Psoas muscle (tissue), 8 donors: ENCODE results near the gene TRAPPC4. TPM values are rescaled to one million over a fixed set of nuclear protein-coding genes. Genes with fewer than 3 reads are reported as not detected.

Experiments used
- ATAC-seq, 4 donors: fragments of 200-7000 bp; cut with Tn5 transposase; one replicate each; pipeline ENCODE4 v1.9.1; 2020; ENCODE audit warnings: moderate library complexity in 3 of 4, mild to moderate bottlenecking in 2 of 4
- DNase-seq, 2 donors: peaks; one replicate each; pipeline ENCODE4 v3.0.0-alpha.2; 2020
- H3K27ac ChIP-seq: fragments of 200-600 bp; one replicate; pipeline ENCODE4 v1.8.0; 2022
- H3K27me3 ChIP-seq, 3 donors: fragments of 200-600 bp in 1 of 3; one replicate each; pipeline versions ENCODE4 v1.6.1 to v1.8.0; 2013 to 2022; ENCODE audit warnings: low read length in 2 of 3, mild to moderate bottlenecking in 2 of 3, moderate library complexity in 1 of 3; ENCODE audit not compliant: insufficient read depth in 3 of 3
- H3K36me3 ChIP-seq, 2 donors: fragments of 200-600 bp in 1 of 2; one replicate each; pipeline versions ENCODE4 v1.6.1 to v1.8.0; 2013 to 2022; ENCODE audit warnings: low read depth in 1 of 2, mild to moderate bottlenecking in 1 of 2, moderate library complexity in 1 of 2; ENCODE audit not compliant: insufficient read depth in 1 of 2
- H3K4me1 ChIP-seq: fragments of 200-600 bp; one replicate; pipeline ENCODE4 v1.8.0; 2022
- H3K4me3 ChIP-seq: fragments of 200-600 bp; one replicate; pipeline ENCODE4 v1.8.0; 2022; ENCODE audit warnings: mild to moderate bottlenecking
- H3K9me3 ChIP-seq: fragments of 200-600 bp; one replicate; pipeline ENCODE4 v1.8.0; 2022
- CTCF ChIP-seq: fragments of 200-600 bp; IDR thresholded peaks from one replicate; pipeline ENCODE4 v1.8.0; 2022; ENCODE audit warnings: antibody characterized with exemption
- WGBS, 3 donors: extraction: QIAGEN DNeasy Blood & Tissue Kit; methylation state at CpG; one replicate each; pipeline versions ENCODE4 v1.1.6 to v1.1.7; 2013; 5-methylcytosine and 5-hydroxymethylcytosine counted together
- intact Hi-C, 2 donors: fragments of 100-400 bp; cut with DNase I; formaldehyde crosslinking; loops; one replicate each; pipeline versions ENCODE4 v1.11.0 to v1.14.2; 2022
- polyA plus RNA-seq, 3 donors: library from polyadenylated mRNA; stranded (reverse); fragments of 200-250 nt; gene quantifications; one replicate each; pipeline ENCODE4 v1.2.3, GENCODE V29; 2013
- total RNA-seq, 4 donors: library from RNA; stranded (reverse); fragmentation: NEBNext Ultra II Directional in 2 of 4; extraction: Animal tissue kit (Norgen Biotek cat#: 25700) in 2 of 4; gene quantifications; one replicate each; pipeline versions ENCODE4 v1.2.1 to v1.2.4, GENCODE V29; 2021 to 2023
- donor health status: healthy with polysubstance abuse.
- donor health status: DM: no; HTN: no; CAD: no; lungs with moderate emphysema.
- donor health status: Bipolar disorder and iron deficiency.
- donor health status: healthy.
- donor health status: DM: yes; HTN: yes; CAD: no.
- donor health status: DM: no; HTN: no; CAD: no.
- donor health status: DM: no; HTN: no; CAD: no.
- donor health status: DM: yes; HTN: yes; CAD: no.

The TRAPPC4 gene
- total and polyA plus RNA-seq, 7 donors: 39.0 to 99.5 (median 54.8) TPM

GRCh38 chr11:119019996-119020395 lies 1.4 kb downstream of the TRAPPC4 start:
- Histone ChIP-seq H3K4me1 (peaks cover 65% of the 10 kb centered on the region), H3K27ac (peak overlapping the region; percentile 94), H3K9me3 (no peaks in the 10 kb centered on the region), H3K36me3 (peaks cover 4 to 72% of the 10 kb centered on the region in 2 donors), H3K4me3 (peak overlapping the region; percentile 88), H3K27me3 (no peaks in the 10 kb centered on the region)
- 22 to 62% (median 26%) methylated on average over 2 of the region's 2 CpGs for WGBS, 3 donors
- DNase-seq (no peak), ATAC-seq (no peak)
- TF ChIP-seq CTCF: no peak
- intact Hi-C loops: loop anchor here in 1 of 2 donors (5.0 to 10.0 kb wide), 2 partner anchors 93 to 115 kb away; partner anchors contain the start of gene BCL9L

- DNase-seq (no peak), ATAC-seq (no peak)
- no peak overlapping the region for H3K4me3 ChIP-seq
- H3K27me3 ChIP-seq: no peaks in the 10 kb centered on the region
- peaks cover 69% of the 10 kb centered on the region for H3K4me1 ChIP-seq
- intact Hi-C loops: no loop called here
- peak overlapping the region; percentile 3 for H3K27ac ChIP-seq
- 85 to 91% (median 86%) methylated on average over 5 of the region's 5 CpGs for WGBS, 3 donors
- H3K36me3 ChIP-seq: peaks cover 0 to 64% of the 10 kb centered on the region in 2 donors
- no peaks in the 10 kb centered on the region for H3K9me3 ChIP-seq
- TF ChIP-seq CTCF: no peak
Observed at GRCh38 chr11:119021631-119022030, 3.1 kb downstream of the TRAPPC4 start.

GRCh38 chr11:119023741-119024140 lies 5.2 kb downstream of the TRAPPC4 start:
- H3K4me1 ChIP-seq: peaks cover 78% of the 10 kb centered on the region
- H3K27ac ChIP-seq: peak overlapping the region; percentile 93
- ATAC-seq: no peak
- no peak for TF ChIP-seq CTCF
- peaks cover 0 to 64% of the 10 kb centered on the region in 2 donors for H3K36me3 ChIP-seq
- H3K27me3 ChIP-seq: no peaks in the 10 kb centered on the region
- no peak overlapping the region for H3K4me3 ChIP-seq
- no peak for DNase-seq
- intact Hi-C loops: no loop called here
- no peaks in the 10 kb centered on the region for H3K9me3 ChIP-seq

- intact Hi-C loops: no loop called here
- Histone ChIP-seq H3K4me3 (peak overlapping the region; percentile 38), H3K9me3 (no peaks in the 10 kb centered on the region), H3K27me3 (no peaks in the 10 kb centered on the region), H3K4me1 (peaks cover 85% of the 10 kb centered on the region), H3K27ac (peak overlapping the region; percentile 93), H3K36me3 (peaks cover 0 to 64% of the 10 kb centered on the region in 2 donors)
- 33 to 59% (median 37%) methylated on average over 15 of the region's 15 CpGs for WGBS, 3 donors
- ATAC-seq (peak in 1 of 4 donors; percentile 9), DNase-seq (no peak)
- no peak for TF ChIP-seq CTCF
Observed at GRCh38 chr11:119024430-119025098, 6.0 kb downstream of the TRAPPC4 start.

GRCh38 chr11:119025099-119025473 lies 6.5 kb downstream of the TRAPPC4 start:
- H3K27ac ChIP-seq: peak overlapping the region; percentile 93
- intact Hi-C loops: no loop called here
- H3K4me1 ChIP-seq: peaks cover 85% of the 10 kb centered on the region
- ATAC-seq (peak in 1 of 4 donors; percentile 22), DNase-seq (no peak)
- no peaks in the 10 kb centered on the region for H3K27me3 ChIP-seq
- no peak for TF ChIP-seq CTCF
- peak overlapping the region; percentile 38 for H3K4me3 ChIP-seq
- H3K36me3 ChIP-seq: peaks cover 0 to 64% of the 10 kb centered on the region in 2 donors
- no peaks in the 10 kb centered on the region for H3K9me3 ChIP-seq
- 19 to 39% (median 20%) methylated on average over 5 of the region's 5 CpGs for WGBS, 3 donors
